GM21526 (cell line): ENCODE results near the gene CTNND2.
"Not testable (repeated sequence)": the region's sequence is repeated elsewhere in the genome, so short reads cannot be mapped to it uniquely, and the experiment has no call there.

Experiments
- ATAC-seq: cut with Tn5 transposase; IDR thresholded peaks from one replicate; pipeline ENCODE4 v1.9.1; 2021; ENCODE audit warnings: moderate library complexity; ENCODE audit not compliant: unreplicated experiment, low FRiP score

Gene CTNND2

DNA sequence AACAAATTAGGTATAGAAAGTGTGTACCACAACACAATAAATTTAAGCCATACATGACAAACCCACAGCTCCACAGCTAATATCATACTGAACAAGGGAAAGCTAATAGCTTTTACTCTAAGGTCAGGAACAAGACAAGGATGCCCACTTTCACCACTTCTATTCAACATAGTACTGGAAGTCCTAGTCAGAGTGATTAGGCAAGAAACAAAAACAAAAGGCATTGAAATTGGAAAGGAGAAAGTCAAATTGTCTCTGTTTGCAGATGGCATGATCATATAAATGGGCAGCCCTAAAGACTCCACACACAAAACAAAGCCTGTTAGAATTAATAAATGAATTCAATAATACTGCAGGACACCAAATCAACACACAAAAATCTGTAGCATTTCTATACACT lies 548.8 kb downstream of the CTNND2 start:
- ATAC-seq: no peak

DNA sequence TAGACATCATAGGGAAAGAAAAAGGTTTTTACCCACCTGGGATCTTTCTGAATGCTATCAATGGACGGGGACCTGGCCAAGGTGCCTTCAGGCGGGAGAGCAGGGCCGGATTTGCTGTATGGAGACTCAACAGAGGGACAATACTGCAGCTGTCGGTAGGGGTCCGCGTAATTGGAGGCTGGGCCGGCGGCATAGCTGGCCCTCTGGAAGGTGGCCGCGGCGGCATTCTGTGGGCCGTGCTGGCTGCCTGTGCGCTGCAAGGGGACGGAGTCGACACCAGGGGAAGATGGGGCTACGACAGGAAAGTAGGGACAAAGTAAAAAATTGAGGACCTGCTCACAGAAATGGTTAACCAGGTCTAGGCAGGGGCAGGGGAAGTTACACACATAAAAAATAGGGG lies 557.9 kb downstream of the CTNND2 start:
- no peak for ATAC-seq

DNA sequence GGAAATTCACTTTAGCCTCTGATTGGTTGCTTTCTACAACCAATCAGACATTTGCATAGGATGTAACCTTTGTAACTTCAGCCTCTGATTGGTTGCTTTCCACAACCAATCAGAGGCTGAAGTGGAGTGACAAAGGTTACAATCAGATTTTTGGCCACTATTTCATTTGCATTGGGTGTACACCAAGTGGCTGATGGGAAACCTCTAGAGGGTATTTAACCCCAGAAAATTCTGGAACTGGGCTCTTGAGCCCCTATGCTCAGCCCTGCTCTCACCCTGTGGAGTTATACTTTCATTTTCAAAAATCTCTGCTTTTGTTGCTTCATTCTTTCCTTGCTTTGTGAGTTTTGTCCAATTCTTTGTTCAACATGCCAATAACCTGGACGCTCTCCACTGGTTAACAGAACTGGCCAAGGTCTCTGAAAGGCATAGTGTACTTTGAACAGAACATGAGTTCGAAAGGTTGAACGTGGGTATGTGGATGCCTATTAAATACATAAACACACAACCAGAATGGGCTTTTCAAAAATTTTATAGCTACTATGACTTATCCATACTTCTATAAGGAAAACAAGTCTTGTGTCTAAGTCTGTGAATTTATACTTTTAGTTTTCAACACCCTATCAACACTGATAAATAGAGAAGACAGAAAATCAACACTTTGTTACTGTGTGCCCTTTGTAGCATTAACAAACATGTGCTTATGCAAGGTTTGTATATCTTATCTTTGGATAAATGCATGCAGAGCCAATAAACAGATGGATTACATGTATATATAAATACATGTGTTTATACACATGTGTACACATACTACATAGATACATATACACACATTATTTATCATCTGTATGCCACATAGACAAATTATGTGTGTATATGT lies 568.1 kb downstream of the CTNND2 start:
- no peak for ATAC-seq

DNA sequence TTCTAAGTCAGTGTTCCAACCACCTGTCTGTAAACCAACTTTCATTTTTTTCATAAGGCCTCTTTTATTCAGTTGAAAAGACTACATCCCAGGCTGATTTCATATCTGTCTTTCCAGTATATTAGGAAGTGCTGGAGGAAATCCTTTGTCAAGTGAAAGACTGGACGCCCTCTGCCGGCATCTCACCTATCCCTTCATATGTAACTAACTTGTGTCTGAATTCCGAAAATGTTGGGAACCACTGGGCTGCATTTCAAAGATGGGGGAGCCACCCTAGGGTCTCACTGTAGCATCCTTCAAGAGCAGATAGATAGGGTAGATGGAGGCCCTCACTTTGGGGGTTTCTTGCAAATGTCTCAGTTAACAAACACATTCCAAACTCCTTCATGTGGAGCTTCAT lies 569.8 kb downstream of the CTNND2 start:
- ATAC-seq: no peak

DNA sequence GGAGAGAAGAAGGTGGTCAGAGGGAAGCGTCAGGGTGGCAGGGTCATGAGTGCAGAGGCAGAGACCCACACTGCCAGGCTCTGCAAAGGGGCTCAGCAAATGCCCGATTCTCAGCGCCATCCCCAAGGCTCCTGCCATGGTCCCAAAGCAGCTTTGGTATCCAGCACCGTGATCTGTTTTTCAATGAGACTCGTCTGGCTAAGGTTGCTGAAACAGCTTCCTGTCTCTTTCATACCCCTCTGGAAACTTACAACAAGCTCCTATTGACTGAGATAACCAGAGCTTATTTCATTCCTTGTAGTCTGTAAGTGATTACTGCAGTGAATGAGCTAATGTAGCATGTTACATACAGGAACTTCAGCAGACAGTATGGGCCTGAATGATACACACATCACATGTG lies 574.6 kb downstream of the CTNND2 start:
- ATAC-seq: no peak

DNA sequence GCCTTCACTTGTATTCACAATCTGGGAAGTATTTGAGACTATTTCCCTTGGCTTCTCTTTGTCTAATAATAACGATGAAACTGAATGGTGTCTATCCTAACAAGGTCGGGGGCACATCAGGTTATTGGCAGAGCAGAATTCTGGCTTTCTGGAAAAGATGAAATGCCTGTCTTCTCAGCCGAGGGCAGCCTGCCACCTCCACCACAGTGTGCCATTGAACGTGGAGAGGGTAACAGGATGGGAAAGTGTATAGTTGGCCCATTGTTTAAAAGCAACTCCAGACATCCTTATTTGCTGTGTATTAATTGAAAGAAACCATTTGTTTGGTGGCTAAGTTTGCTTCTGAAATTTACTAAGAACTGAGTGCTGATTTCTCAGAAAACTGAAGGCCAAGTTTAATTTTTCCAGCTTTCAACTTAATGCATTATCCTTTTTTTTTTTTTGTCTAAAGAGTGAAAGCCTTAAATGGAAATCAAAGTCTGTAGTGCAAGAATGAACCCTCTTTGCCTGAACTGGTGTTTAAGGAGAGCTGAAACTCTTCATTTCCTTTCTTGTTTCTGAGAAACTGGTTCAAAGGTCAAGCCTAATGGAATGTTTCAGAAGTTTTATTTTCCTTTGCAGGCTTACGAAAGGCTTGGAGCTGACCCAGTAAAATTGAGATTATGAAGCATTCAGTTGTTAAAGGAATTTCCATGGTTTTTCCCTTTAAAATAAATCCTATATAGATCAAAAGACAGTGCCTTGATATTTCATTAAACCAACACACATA lies 579.5 kb downstream of the CTNND2 start:
- ATAC-seq: no peak

DNA sequence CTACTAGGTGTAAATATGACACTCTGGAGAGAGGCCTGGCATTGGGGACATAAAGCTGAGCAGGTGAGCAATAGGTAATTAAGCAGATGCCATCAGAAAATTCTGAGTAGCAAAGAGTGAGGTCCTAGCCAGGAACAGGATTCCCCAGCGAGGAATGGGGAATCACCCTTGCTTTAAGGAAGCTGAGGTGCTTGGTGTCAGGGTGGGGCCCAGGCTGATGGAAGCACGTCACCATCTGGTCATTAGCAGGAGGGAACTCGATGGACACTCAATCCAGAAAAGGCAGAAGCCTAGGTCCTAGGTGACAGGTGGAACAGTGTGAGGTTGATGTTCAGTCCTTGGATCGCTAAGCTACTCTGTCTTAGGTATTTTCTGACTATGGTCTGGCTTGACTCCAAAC lies 580.5 kb downstream of the CTNND2 start:
- ATAC-seq: no peak

DNA sequence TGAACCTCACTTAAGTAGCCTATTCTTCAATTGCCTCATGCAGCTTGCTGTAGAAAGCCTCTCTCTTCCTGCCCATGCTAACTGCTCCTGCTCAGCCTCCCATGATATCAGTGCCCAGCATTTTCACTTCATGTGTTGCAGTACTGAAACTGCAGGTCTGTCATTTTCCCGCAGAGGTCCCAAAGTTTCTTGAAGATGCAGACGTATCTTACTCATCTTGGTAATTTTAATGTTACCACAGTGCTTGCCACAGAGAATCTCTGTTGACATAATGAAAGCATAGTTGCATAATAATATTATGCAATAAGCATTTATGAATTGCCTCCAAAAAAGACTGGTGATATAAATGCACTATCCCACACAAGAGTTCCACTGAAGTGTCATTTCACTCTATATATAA lies 582.1 kb downstream of the CTNND2 start:
- no peak for ATAC-seq

DNA sequence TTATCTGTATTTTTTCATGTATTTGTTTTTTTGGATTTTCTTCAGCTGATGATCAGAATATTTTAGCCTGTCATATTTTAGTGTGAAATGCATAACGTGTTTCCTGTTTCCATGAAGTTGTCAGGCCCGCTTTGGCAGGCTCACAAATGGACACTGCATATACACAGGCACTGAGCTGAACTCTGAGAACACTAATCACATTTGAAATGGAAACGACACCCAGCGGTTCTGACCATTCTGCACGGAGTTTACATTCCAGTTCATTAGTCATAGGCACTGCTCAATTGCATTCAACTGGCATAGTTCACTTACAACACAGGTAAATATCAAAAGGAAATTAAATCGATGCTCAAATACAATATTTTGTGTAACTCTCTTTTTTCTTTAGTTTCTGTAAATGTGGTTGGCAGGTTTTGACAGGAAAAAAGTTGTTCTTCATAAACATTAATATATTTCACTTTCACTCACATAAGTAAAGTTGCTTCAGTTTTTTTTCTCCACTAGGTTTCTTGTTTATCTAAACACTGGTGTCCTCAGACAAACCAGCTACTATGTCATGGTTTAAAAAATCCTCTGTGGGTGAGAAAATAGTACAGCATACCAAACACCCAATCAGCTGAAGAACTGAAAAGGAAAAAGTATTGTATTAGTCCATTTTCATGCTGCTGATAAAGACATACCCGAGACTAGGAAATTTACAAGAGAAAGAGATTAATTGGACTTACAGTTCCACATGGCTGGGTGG lies 584.2 kb downstream of the CTNND2 start:
- no peak for ATAC-seq

DNA sequence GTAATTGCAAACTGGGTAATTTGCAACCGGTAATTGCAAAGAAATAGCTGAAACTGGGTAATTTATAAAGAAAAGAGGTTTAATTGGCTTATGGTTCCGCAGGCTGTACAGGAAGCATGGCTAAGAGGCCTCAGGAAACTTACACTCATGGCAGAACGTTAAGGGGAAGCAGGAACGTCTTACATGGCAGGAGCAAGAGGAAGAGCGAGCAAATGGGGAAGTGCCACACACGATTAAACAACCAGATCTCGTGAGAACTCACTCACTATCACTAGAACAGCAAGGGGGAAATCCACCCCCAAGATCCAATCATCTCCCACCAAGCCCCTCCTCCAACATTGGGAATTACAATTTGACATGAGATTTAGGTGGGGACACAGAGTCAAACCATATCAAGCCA lies 590.6 kb downstream of the CTNND2 start:
- not testable (repeated sequence) for ATAC-seq

DNA sequence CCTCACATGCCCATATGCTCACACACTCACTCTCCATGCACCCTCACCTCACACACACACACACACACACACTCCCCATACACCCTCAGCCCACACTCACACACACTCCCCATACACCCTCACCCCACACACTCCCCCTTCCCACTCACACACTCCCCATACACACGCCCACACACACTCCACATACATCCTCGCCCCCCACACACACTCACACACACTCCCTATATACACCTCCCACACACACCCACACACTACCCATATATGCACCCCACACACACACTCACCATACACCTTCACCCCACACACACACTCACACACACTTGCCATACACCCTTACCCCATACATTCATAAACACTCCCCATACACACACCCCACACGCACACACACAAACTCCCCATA lies 592.5 kb downstream of the CTNND2 start:
- ATAC-seq: no peak

DNA sequence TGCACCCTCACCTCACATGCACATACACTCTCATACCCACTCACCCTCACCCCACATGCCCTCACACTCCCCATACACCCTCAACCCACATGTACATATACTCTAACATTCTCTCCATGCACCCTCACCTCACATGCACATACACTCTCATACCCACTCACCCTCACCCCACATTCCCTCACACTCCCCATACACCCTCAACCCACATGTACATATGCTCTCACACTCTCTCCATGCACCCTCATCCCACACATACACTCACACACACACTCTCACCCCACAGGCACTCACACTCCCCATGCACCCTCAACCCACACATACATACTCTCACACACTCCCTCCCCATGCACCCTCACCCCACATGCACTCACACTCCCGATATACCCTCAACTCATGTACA lies 593.0 kb downstream of the CTNND2 start:
- no peak for ATAC-seq

DNA sequence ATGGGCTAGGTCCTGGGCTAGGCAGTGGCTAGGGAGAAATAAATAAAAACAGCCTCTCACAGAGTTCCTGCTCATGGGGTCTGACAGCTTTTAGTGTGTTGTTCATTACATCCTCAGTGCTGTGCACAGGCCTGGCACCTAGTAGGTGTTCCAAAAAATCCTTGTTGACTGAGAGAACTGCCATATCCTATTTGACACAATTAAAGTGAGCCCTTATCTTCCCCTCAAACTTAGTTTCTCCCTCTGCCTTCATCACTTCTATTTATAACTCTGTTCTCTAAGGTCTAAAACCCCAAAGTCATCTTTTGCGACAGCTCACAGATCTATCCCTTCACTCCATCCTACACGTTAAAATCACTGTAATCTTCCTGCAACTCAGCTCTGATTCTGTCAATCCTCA lies 594.1 kb downstream of the CTNND2 start:
- no peak for ATAC-seq

DNA sequence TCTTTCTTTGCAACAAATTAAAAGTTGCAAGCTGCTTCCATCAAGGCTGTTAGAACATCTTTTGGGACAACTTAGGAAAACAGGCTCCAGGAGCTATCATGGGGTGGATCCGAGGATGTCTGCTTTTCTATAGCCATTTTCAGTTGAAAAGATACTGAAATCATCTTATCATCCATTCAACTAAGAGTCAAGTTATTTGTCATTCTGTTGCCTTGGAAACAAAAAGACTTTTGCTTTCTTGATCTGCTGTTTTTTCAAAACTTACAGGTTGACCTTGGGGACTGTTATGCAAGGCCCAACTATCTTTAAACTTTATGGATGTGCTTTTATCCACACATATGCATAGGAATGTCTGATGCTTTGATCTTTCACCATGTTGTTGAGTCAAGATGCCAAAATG lies 597.9 kb downstream of the CTNND2 start:
- ATAC-seq: no peak

DNA sequence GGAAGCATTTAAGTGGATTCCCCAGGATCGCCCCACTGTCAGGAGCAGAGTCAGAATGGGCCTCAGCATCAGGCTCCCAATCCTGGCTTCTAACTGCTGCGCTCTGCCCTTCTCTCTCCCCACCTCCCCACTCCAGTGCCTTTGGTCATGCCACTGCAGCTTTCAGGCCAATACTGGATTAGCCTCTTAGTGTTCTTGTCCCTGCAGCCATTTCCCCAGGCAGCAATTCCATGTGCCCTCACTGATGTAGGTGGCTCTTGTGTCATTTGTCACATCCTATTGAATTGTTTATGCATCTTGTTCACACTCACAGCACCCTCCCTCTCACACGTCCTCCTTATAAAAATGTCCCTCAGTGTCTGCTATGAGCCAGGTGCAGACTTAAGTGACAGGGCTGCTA lies 599.0 kb downstream of the CTNND2 start:
- ATAC-seq: no peak

DNA sequence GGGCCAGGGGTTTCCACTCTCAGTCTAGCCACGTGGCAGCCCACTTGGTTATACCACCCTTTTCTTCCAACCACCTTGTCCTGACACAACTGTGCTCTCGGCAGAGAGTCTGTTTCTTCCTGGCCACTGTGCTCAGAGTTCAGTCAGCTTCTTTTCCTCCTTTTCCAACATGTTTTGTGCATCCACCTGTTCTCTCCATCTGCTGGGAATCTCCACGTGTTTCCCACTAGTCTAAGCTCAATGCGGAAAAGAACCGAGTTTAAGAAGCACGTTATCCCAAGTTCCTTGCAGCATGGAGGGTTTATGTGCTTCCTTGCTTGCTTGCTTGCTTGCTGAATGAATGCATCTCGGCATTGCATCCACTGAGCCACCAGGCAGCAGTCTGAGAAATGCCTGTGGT lies 599.6 kb downstream of the CTNND2 start:
- ATAC-seq: no peak

DNA sequence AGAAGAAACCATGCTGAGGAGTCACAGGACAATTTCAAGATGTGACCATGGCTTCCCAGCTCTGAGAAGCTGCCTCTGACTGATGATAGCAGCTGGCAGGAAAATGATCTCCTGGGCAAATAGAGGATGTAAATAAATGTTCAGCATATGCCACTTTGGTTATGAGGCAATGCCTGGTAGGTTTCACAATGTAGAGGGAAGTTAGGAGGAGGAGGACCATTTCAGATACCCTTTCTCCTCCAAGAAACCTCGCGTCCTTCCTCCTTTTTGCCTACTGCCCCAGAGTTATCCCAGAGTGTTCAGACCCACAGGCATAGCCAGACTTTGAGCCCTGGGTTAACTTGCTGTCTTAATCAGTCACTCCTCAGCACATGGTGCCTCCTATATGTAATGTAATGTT lies 601.6 kb downstream of the CTNND2 start:
- ATAC-seq: no peak

DNA sequence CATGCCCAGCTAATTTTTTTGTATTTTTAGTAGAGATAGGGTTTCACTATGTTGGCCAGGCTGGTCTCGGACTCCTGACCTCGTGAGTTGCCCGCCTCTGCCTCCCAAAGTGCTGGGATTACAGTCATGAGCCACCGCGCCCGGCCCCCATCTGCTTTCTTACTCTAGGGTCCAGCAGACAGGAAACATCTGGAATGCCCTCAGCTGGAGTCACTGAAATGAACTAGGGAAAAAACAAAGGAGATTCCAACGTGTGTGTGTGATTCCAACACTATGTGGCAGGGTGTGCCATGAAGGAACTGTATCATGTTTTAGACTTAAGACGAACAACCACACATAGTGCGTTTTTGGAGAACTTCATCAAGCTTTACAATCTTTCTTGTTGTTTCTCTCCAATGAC lies 603.1 kb downstream of the CTNND2 start:
- ATAC-seq: no peak

DNA sequence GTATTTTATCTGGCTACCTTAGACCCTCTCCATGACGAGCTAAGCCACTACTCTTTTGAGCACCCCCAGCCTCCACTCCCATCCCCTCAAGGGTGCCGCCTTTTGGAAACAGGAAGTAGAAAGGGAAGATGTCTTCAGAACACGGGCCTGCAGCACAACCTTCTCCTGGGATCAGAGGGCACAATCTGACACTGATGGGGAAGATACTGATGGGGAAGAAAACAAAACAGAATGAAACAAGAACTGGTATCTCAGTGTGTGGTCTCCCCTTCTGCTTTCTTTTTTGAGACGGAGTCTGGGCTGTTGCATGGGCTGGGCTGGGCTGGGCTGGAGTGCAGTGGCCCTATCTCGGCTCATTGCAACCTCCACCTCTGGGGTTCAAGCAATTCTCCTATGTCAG lies 603.5 kb downstream of the CTNND2 start:
- ATAC-seq: no peak

DNA sequence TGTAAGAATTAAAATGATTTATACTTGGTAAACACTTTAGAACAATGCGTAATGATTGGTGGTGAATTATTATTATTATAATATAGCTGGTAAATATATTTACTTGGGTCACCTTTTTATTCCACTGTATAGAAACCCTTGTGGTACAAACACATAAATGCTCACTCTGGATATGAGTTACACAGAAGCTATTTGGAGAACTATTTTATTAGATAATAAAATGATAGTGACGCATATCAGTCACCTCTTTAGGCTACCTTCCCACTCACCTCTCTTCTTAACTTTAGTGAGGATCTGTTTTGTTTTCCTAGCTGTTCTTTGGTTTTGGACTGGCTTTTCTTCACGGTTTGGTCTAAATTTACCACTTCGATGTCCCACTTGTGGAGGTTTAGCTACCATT lies 605.4 kb downstream of the CTNND2 start:
- no peak for ATAC-seq

DNA sequence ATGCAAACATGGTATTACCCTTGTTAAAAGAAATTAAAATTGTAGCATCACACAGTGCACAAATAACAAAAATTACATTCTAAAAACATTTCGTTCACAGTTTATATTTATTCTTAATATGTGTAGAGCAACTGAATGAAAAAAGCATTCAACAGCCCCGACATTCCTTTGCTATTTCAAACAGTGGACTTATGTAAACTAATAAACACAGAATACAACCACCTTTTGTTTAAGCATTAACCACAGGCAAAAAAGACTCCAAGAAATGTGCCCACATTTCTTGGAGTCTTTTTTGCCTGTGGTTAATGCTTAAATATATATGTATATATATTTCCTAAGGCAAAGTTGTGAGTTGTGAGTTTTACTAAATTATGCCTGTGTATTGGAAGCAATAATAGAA lies 610.7 kb downstream of the CTNND2 start:
- no peak for ATAC-seq
